WTC11 (cell line): ENCODE measurements around the gene CDH9. TPM values are rescaled to one million over a fixed set of nuclear protein-coding genes. Genes with fewer than 3 reads are reported as not detected.
A peak's percentile ranks its signal among the peaks of the same experiment; 100 is the strongest.

ENCODE experiments used
- ATAC-seq: fragments of 200-7000 bp; cut with Tn5 transposase; 2 replicates; pipeline ENCODE4 v1.10.0; 2021; ENCODE audit warnings: mild to moderate bottlenecking, moderate library complexity
- Bru-seq: library from RNA; stranded (reverse); fragments of 400-500 nt; gene quantifications from one replicate; lab custom pipeline; 2021; lab: Mats Ljungman, UMichigan
- CTCF ChIA-PET: fragments of 300-600 bp; sonication (Branson Sonifier 250); formaldehyde crosslinking; loops from one replicate; lab custom pipeline; 2021; ENCODE audit warnings: antibody characterized with exemption; lab: Charles Lee
- POLR2A ChIA-PET: fragments of 350-600 bp; sonication (Branson Sonifier 250); formaldehyde crosslinking; loops from one replicate; lab custom pipeline; 2021; ENCODE audit warnings: antibody characterized with exemption; lab: Charles Lee
- DNase-seq: peaks from one replicate; pipeline ENCODE4 v3.0.0; 2021; ENCODE audit warnings: low spot score
- H3K27ac Mint-ChIP-seq: 2 replicates; pipeline ENCODE4 v1.8.0; 2021; ENCODE audit warnings: mixed read lengths
- H3K27me3 Mint-ChIP-seq: 2 replicates; pipeline ENCODE4 v1.8.0; 2021; ENCODE audit warnings: low read depth, mild to moderate bottlenecking, moderate library complexity, mixed read lengths
- H3K36me3 Mint-ChIP-seq: 2 replicates; pipeline ENCODE4 v1.8.0; 2021; ENCODE audit warnings: mixed read lengths
- H3K4me1 Mint-ChIP-seq: 2 replicates; pipeline ENCODE4 v1.8.0; 2022; ENCODE audit warnings: mixed read lengths
- H3K4me3 Mint-ChIP-seq: 2 replicates; pipeline ENCODE4 v1.8.0; 2021; ENCODE audit warnings: mild to moderate bottlenecking, moderate library complexity, mixed read lengths
- H3K9me3 Mint-ChIP-seq: 2 replicates; pipeline ENCODE4 v1.8.0; 2021; ENCODE audit warnings: mixed read lengths
- ELF4 ChIP-seq: sonication (generic); formaldehyde crosslinking; IDR thresholded peaks from 2 replicates; pipeline ENCODE4 v1.8.1; 2022; ENCODE audit warnings: low read depth, mild to moderate bottlenecking, moderate library complexity, missing genetic modification reagents
- JAZF1 ChIP-seq: fragments of 250-450 bp; sonication (Bioruptor Pico); IDR thresholded peaks from 2 replicates; pipeline ENCODE4 v1.9.0; 2021; ENCODE audit warnings: moderate library complexity, mild to moderate bottlenecking, inconsistent platforms
- KAT7 ChIP-seq: sonication (generic); formaldehyde crosslinking; IDR thresholded peaks from 2 replicates; pipeline ENCODE4 v1.8.1; 2023; ENCODE audit warnings: missing genetic modification reagents, mild to moderate bottlenecking, borderline replicate concordance
- NFE2L1 ChIP-seq: sonication (generic); formaldehyde crosslinking; IDR thresholded peaks from 2 replicates; pipeline ENCODE4 v1.8.1; 2023; ENCODE audit warnings: missing genetic modification reagents
- PRDM15 ChIP-seq: sonication (generic); formaldehyde crosslinking; IDR thresholded peaks from 2 replicates; pipeline ENCODE4 v1.8.0; 2022; ENCODE audit warnings: missing genetic modification reagents
- SMAD4 ChIP-seq: sonication (generic); formaldehyde crosslinking; IDR thresholded peaks from 2 replicates; pipeline ENCODE4 v1.8.0; 2022; ENCODE audit warnings: mild to moderate bottlenecking, missing genetic modification reagents
- SP1 ChIP-seq: sonication (generic); formaldehyde crosslinking; conservative IDR thresholded peaks from 2 replicates; pipeline ENCODE4 v1.8.1; 2022; ENCODE audit warnings: missing genetic modification reagents
- ZNF423 ChIP-seq: fragments of 250-450 bp; sonication (Bioruptor Pico); IDR thresholded peaks from 2 replicates; pipeline ENCODE4 v2.1.2; 2022; ENCODE audit warnings: mild to moderate bottlenecking, moderate library complexity
- ZNF671 ChIP-seq: fragments of 250-450 bp; sonication (Bioruptor Pico); IDR thresholded peaks from 2 replicates; pipeline ENCODE4 v1.8.0; 2021; ENCODE audit warnings: mild to moderate bottlenecking
- long read RNA-seq, 3 experiments: library from RNA in 1 of 3; library from capped mRNA in 1 of 3; library from polyadenylated mRNA in 1 of 3; unstranded in 2 of 3; stranded (forward) in 1 of 3; transcript quantifications; one replicate each; pipeline ENCODE4 v2.0.0, GENCODE V29; 2021
- total RNA-seq: library from RNA; stranded (reverse); gene quantifications from 3 replicates; pipeline ENCODE4 v1.2.3, GENCODE V29; 2021
- TF ChIP-seq, protein P1 (sequence below): fragments of 250-450 bp; sonication (Bioruptor Pico); IDR thresholded peaks from 2 replicates; pipeline ENCODE4 v2.1.2; 2022; ENCODE audit warnings: mild to moderate bottlenecking, moderate library complexity
- TF ChIP-seq, protein P2 (sequence below): sonication (generic); formaldehyde crosslinking; IDR thresholded peaks from 2 replicates; pipeline ENCODE4 v1.8.1; 2023; ENCODE audit warnings: mild to moderate bottlenecking, missing genetic modification reagents
- TF ChIP-seq, protein P3 (sequence below): sonication (generic); formaldehyde crosslinking; conservative IDR thresholded peaks from 2 replicates; pipeline ENCODE4 v1.8.1; 2022; ENCODE audit warnings: mild to moderate bottlenecking, missing genetic modification reagents

Gene CDH9, protein sequence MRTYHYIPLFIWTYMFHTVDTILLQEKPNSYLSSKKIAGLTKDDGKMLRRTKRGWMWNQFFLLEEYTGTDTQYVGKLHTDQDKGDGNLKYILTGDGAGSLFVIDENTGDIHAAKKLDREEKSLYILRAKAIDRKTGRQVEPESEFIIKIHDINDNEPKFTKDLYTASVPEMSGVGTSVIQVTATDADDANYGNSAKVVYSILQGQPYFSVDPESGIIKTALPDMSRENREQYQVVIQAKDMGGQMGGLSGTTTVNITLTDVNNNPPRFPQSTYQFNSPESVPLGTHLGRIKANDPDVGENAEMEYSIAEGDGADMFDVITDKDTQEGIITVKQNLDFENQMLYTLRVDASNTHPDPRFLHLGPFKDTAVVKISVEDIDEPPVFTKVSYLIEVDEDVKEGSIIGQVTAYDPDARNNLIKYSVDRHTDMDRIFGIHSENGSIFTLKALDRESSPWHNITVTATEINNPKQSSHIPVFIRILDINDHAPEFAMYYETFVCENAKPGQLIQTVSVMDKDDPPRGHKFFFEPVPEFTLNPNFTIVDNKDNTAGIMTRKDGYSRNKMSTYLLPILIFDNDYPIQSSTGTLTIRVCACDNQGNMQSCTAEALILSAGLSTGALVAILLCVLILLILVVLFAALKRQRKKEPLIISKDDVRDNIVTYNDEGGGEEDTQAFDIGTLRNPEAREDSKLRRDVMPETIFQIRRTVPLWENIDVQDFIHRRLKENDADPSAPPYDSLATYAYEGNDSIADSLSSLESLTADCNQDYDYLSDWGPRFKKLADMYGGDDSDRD
- 0.07 to 0.48 TPM (median 0.21 TPM) in 3 replicates for total RNA-seq
- Bru-seq, nascent RNA, result percentile 31 among the genes with signal in this experiment
- long read RNA-seq, experiment 1, result 0 reads
- long read RNA-seq, experiment 2, result 0 reads
- long read RNA-seq, experiment 3, partial matches to known transcripts, result 1 of 1 reads
- long read RNA-seq, experiment 3, other reads (novel, unspliced or antisense), result 0 of 1 reads

GRCh38 chr5:27038476-27038875 is at the start of gene CDH9:
TSS of gene CDH9 (minus strand) at chr5:27038586. CDS start at chr5:26988333, 50,253 bp downstream.
- Mint-ChIP-seq H3K9me3 (peaks cover 6% of the 10 kb centered on the region), H3K27me3 (no peaks in the 10 kb centered on the region), H3K4me1 (peaks cover 50% of the 10 kb centered on the region), H3K4me3 (peak within 1 kb of the TSS; percentile 67), H3K36me3 (no peaks in the 10 kb centered on the region), H3K27ac (peak within 1 kb of the TSS; percentile 75)
- DNase-seq, result peak; percentile 17
- peak; percentile 85 for ATAC-seq
- 0 out of 2 replicates have a peak, but pooled peaks have one; percentile 18 for TF ChIP-seq SP1 (CRISPR knock-in tag)
- no peak for TF ChIP-seq ZNF671 (CRISPR knock-in tag)
- TF ChIP-seq JAZF1 (CRISPR knock-in tag), result no peak
- ChIA-PET CTCF (no interaction called here), POLR2A (no interaction called here)

- DNase-seq (no peak), ATAC-seq (no peak)
- TF ChIP-seq JAZF1 (CRISPR knock-in tag) (no peak), ZNF423 (no peak), KAT7 (CRISPR knock-in tag) (no peak), PRDM15 (no peak), SMAD4 (CRISPR knock-in tag) (no peak), ELF4 (CRISPR knock-in tag) (no peak), NFE2L1 (CRISPR knock-in tag) (no peak)
- TF ChIP-seq, protein P1, sequence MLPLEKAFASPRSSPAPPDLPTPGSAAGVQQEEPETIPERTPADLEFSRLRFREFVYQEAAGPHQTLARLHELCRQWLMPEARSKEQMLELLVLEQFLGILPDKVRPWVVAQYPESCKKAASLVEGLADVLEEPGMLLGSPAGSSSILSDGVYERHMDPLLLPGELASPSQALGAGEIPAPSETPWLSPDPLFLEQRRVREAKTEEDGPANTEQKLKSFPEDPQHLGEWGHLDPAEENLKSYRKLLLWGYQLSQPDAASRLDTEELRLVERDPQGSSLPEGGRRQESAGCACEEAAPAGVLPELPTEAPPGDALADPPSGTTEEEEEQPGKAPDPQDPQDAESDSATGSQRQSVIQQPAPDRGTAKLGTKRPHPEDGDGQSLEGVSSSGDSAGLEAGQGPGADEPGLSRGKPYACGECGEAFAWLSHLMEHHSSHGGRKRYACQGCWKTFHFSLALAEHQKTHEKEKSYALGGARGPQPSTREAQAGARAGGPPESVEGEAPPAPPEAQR (CRISPR knock-in tag), result no peak
- TF ChIP-seq, protein P2, sequence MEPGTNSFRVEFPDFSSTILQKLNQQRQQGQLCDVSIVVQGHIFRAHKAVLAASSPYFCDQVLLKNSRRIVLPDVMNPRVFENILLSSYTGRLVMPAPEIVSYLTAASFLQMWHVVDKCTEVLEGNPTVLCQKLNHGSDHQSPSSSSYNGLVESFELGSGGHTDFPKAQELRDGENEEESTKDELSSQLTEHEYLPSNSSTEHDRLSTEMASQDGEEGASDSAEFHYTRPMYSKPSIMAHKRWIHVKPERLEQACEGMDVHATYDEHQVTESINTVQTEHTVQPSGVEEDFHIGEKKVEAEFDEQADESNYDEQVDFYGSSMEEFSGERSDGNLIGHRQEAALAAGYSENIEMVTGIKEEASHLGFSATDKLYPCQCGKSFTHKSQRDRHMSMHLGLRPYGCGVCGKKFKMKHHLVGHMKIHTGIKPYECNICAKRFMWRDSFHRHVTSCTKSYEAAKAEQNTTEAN (CRISPR knock-in tag), result no peak
- TF ChIP-seq, protein P3, sequence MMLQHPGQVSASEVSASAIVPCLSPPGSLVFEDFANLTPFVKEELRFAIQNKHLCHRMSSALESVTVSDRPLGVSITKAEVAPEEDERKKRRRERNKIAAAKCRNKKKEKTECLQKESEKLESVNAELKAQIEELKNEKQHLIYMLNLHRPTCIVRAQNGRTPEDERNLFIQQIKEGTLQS, result no peak
- Mint-ChIP-seq H3K9me3 (0 out of 2 replicates have a peak, but pooled peaks cover 7% of the 10 kb centered on the region), H3K27me3 (no peaks in the 10 kb centered on the region), H3K4me1 (peaks cover 35% of the 10 kb centered on the region), H3K4me3 (no peak overlapping the region), H3K36me3 (no peaks in the 10 kb centered on the region), H3K27ac (no peak overlapping the region)
- ChIA-PET CTCF (no interaction called here), POLR2A (no interaction called here)
These were observed 49.4 kb upstream of the CDH9 start for GRCh38 chr5:27087747-27088146.
